Endodermal cell (in vitro differentiated cells): ENCODE measurements around the gene CEP85L. TPM values are rescaled to one million over a fixed set of nuclear protein-coding genes. Genes with fewer than 3 reads are reported as not detected.

Experiments
- DNase-seq: peaks from one replicate; pipeline ENCODE4 v3.0.0-alpha.2; 2017
- H3K27ac ChIP-seq: 2 replicates; pipeline ENCODE4 v1.5.1; 2013; ENCODE audit warnings: mild to moderate bottlenecking, low read depth, low read length, moderate library complexity
- H3K27me3 ChIP-seq: 2 replicates; pipeline ENCODE4 v1.6.1; 2013; ENCODE audit warnings: mild to moderate bottlenecking, low read length, moderate library complexity; ENCODE audit not compliant: insufficient read depth, control insufficient read depth, poor library complexity, severe bottlenecking
- H3K36me3 ChIP-seq: 2 replicates; pipeline ENCODE4 v1.7.0; 2013; ENCODE audit warnings: mild to moderate bottlenecking, low read length, moderate library complexity; ENCODE audit not compliant: control insufficient read depth, insufficient read depth
- H3K4me1 ChIP-seq: one replicate; pipeline ENCODE4 v1.7.0; 2013; ENCODE audit warnings: low read length; ENCODE audit not compliant: control insufficient read depth, insufficient read depth
- H3K4me3 ChIP-seq: 2 replicates; pipeline ENCODE4 v1.5.1; 2013; ENCODE audit warnings: mild to moderate bottlenecking, low read length, moderate library complexity
- H3K9ac ChIP-seq: 2 replicates; pipeline ENCODE4 v1.6.1; 2013; ENCODE audit warnings: mild to moderate bottlenecking, low read length, moderate library complexity; ENCODE audit not compliant: poor library complexity, severe bottlenecking; ENCODE audit errors: extremely low read depth
- H3K9me3 ChIP-seq: 2 replicates; pipeline ENCODE4 v1.6.1; 2013; ENCODE audit warnings: mild to moderate bottlenecking, low read length, moderate library complexity; ENCODE audit not compliant: control insufficient read depth
- H3K27ac Mint-ChIP-seq: 2 replicates; pipeline ENCODE4 v1.8.0; 2020; ENCODE audit warnings: mixed read lengths
- H3K27me3 Mint-ChIP-seq: 2 replicates; pipeline ENCODE4 v1.8.0; 2021; ENCODE audit warnings: mild to moderate bottlenecking, mixed read lengths; ENCODE audit not compliant: insufficient read depth
- H3K36me3 Mint-ChIP-seq: 2 replicates; pipeline ENCODE4 v1.8.0; 2020; ENCODE audit warnings: low read depth, mixed read lengths
- H3K4me1 Mint-ChIP-seq: 2 replicates; pipeline ENCODE4 v1.8.0; 2020; ENCODE audit warnings: mixed read lengths
- H3K4me3 Mint-ChIP-seq: 2 replicates; pipeline ENCODE4 v1.8.0; 2020; ENCODE audit warnings: mild to moderate bottlenecking, moderate library complexity, mixed read lengths
- H3K9me3 Mint-ChIP-seq: 2 replicates; pipeline ENCODE4 v1.8.0; 2020; ENCODE audit warnings: mild to moderate bottlenecking, mixed read lengths
- CTCF ChIP-seq: fragments of 200-600 bp; sonication (generic); conservative IDR thresholded peaks from 2 replicates; pipeline ENCODE4 v1.5.0; 2021; ENCODE audit warnings: antibody characterized with exemption, mild to moderate bottlenecking
- WGBS, 2 experiments: methylation state at CpG; one replicate each; pipeline versions ENCODE4 v1.1.5 to v1.1.7; 2013; ENCODE audit warnings: missing lambda C conversion rate in 2 of 2, mixed read lengths in 1 of 2; ENCODE audit not compliant: insufficient coverage in 1 of 2, insufficient read length in 1 of 2; 5-methylcytosine and 5-hydroxymethylcytosine counted together
- total RNA-seq, 2 donors: library from RNA; stranded (reverse); fragmentation: NEBNext Ultra II Directional in 1 of 2; extraction: Animal tissue kit (Norgen Biotek cat#: 25700) in 1 of 2; gene quantifications; 2 replicates in 1 of 2; 3 replicates in 1 of 2; pipeline ENCODE4 v1.2.1, GENCODE V29; 2021

CEP85L gene
- total RNA-seq, 2 donors from 2014 or later: 6.7 to 10.2 TPM

DNA sequence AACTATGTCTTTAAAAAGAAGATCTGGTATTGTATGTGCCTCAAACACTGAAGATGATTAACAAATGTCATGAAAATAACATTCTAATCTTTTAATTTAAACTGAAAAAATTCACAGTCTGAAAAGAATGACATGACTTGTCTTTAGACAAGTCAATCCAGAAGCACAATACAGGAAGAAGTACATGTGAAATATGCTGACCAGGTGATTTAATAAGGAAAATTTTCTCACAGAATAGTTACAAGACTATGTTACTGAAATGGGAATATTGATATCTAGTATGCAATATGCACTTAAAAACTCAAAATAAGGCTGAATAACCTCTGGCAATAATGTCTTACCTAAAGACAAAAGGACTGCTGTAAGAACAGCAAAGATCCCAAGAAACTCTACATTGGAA is 13.1 kb downstream of the CEP85L start:
- Mint-ChIP-seq H3K27ac (no peak overlapping the region), H3K9me3 (no peaks in the 10 kb centered on the region)
- no peak for TF ChIP-seq CTCF

GRCh38 chr6:118635909-118636735 is 15.3 kb downstream of the CEP85L start:
- no peak overlapping the region for H3K9ac ChIP-seq
- Mint-ChIP-seq H3K4me3 (no peak overlapping the region), H3K27ac (no peak overlapping the region), H3K27me3 (no peaks in the 10 kb centered on the region), H3K4me1 (peaks cover 7% of the 10 kb centered on the region), H3K36me3 (no peaks in the 10 kb centered on the region), H3K9me3 (no peaks in the 10 kb centered on the region)
- no peak for DNase-seq
- no peak overlapping the region for H3K27ac ChIP-seq
- no peaks in the 10 kb centered on the region for H3K36me3 ChIP-seq
- H3K4me1 ChIP-seq: peaks cover 2% of the 10 kb centered on the region
- WGBS, 2 experiments: 90 to 94% methylated on average over 2 to 3 of the region's 3 CpGs
- H3K4me3 ChIP-seq: no peak overlapping the region
- TF ChIP-seq CTCF: no peak
- peaks cover 5% of the 10 kb centered on the region for H3K9me3 ChIP-seq
- H3K27me3 ChIP-seq: no peaks in the 10 kb centered on the region

More for the DNA sequence above, 13.1 kb downstream of the CEP85L start:
- no peaks in the 10 kb centered on the region for H3K36me3 ChIP-seq
- peaks cover 5% of the 10 kb centered on the region for H3K9me3 ChIP-seq
- no peak for DNase-seq
- Mint-ChIP-seq H3K4me1 (peaks cover 8% of the 10 kb centered on the region), H3K4me3 (no peak overlapping the region), H3K27me3 (no peaks in the 10 kb centered on the region), H3K36me3 (no peaks in the 10 kb centered on the region)
- H3K27ac ChIP-seq: no peak overlapping the region
- H3K4me1 ChIP-seq: peaks cover 2% of the 10 kb centered on the region
- no peaks in the 10 kb centered on the region for H3K27me3 ChIP-seq
- no peak overlapping the region for H3K4me3 ChIP-seq
- no peak overlapping the region for H3K9ac ChIP-seq

- no peaks in the 10 kb centered on the region for H3K9me3 Mint-ChIP-seq
- Histone ChIP-seq H3K27ac (no peak overlapping the region), H3K36me3 (no peaks in the 10 kb centered on the region), H3K27me3 (no peaks in the 10 kb centered on the region), H3K9me3 (peaks cover 7% of the 10 kb centered on the region), H3K4me1 (no peaks in the 10 kb centered on the region), H3K9ac (no peak overlapping the region), H3K4me3 (no peak overlapping the region)
- no peak for DNase-seq
- no peaks in the 10 kb centered on the region for H3K36me3 Mint-ChIP-seq
- H3K4me3 Mint-ChIP-seq: no peak overlapping the region
- TF ChIP-seq CTCF: no peak
- no peaks in the 10 kb centered on the region for H3K27me3 Mint-ChIP-seq
- 84% methylated on average over 2 of the region's 2 CpGs; no CpG with 5 or more reads in 1 of the 2 experiments for WGBS, 2 experiments
- no peak overlapping the region for H3K27ac Mint-ChIP-seq
- H3K4me1 Mint-ChIP-seq: no peaks in the 10 kb centered on the region
These were observed 19.0 kb downstream of the CEP85L start for GRCh38 chr6:118632359-118632758.
